SK-N-SH (cell line): ENCODE results near the gene SNX11. TPM values are rescaled to one million over a fixed set of nuclear protein-coding genes. Genes with fewer than 3 reads are reported as not detected.

Source experiments
- CTCF ChIA-PET: fragments of 300-600, 350-600 bp; formaldehyde crosslinking; extraction: SDS; loops from one replicate; lab custom pipeline; 2021; lab: Yijun Ruan, JAX
- POLR2A ChIA-PET: fragments of 350-600 bp; sonication (Branson Sonifier 250); formaldehyde crosslinking; extraction: SDS; loops from one replicate; lab custom pipeline; 2020; ENCODE audit warnings: antibody characterized with exemption, inconsistent platforms; lab: Yijun Ruan, JAX
- DNase-seq: peaks from one replicate; pipeline ENCODE4 v3.0.0; 2012
- H2AFZ ChIP-seq: fragments of 200-600 bp; sonication (generic); 2 replicates; pipeline ENCODE4 v1.8.1; 2016; ENCODE audit warnings: antibody characterized with exemption, mild to moderate bottlenecking, low read depth
- H3F3A ChIP-seq: fragments of 200-600 bp; sonication (generic); replicated peaks from 2 replicates; pipeline ENCODE3; 2016; ENCODE audit warnings: antibody characterized with exemption, mild to moderate bottlenecking; ENCODE audit not compliant: insufficient read depth
- H3K27ac ChIP-seq, 2 experiments: fragments of 200-500 bp in 1 of 2; fragments of 200-600 bp in 1 of 2; sonication (Bioruptor generic) in 1 of 2; sonication (generic), shearing (Covaris generic) in 1 of 2; 2 replicates each; pipeline versions ENCODE4 v1.5.1 to v1.6.1; 2014 to 2016; ENCODE audit warnings: low read depth in 2 of 2, inconsistent platforms in 1 of 2, low read length in 1 of 2, mild to moderate bottlenecking in 1 of 2, mixed read lengths in 1 of 2
- H3K27me3 ChIP-seq: fragments of 200-600 bp; sonication (generic), shearing (Covaris generic); 2 replicates; pipeline ENCODE4 v1.6.1; 2016; ENCODE audit warnings: mixed run types; ENCODE audit not compliant: insufficient read depth
- H3K36me3 ChIP-seq, 2 experiments: fragments of 200-500 bp in 1 of 2; fragments of 200-600 bp in 1 of 2; sonication (Bioruptor generic) in 1 of 2; sonication (generic) in 1 of 2; replicated peaks in 1 of 2; 2 replicates each; pipeline versions ENCODE3 to v1.5.1; 2014 to 2016; ENCODE audit warnings: low read length in 1 of 2, mild to moderate bottlenecking in 1 of 2; ENCODE audit not compliant: insufficient read depth in 2 of 2, control insufficient read depth in 1 of 2
- H3K4me1 ChIP-seq, 2 experiments: fragments of 200-500 bp in 1 of 2; fragments of 200-600 bp in 1 of 2; sonication (Bioruptor generic) in 1 of 2; sonication (generic), shearing (Covaris generic) in 1 of 2; 2 replicates each; pipeline versions ENCODE4 v1.5.1 to v1.6.1; 2014 to 2016; ENCODE audit warnings: low read depth in 1 of 2, low read length in 1 of 2, mixed run types in 1 of 2; ENCODE audit not compliant: insufficient read depth in 2 of 2, control insufficient read depth in 1 of 2
- H3K4me2 ChIP-seq: fragments of 200-600 bp; sonication (generic), shearing (Covaris generic); 2 replicates; pipeline ENCODE4 v1.6.1; 2017; ENCODE audit warnings: mixed run types
- H3K4me3 ChIP-seq, 2 experiments: fragments of 200-500 bp in 1 of 2; fragments of 200-600 bp in 1 of 2; sonication (Bioruptor generic) in 1 of 2; sonication (generic), shearing (Covaris generic) in 1 of 2; 2 replicates each; pipeline versions ENCODE4 v1.5.1 to v1.8.1; 2014 to 2016; ENCODE audit warnings: low read depth in 2 of 2, inconsistent platforms in 1 of 2, low read length in 1 of 2, mild to moderate bottlenecking in 1 of 2, mixed read lengths in 1 of 2, moderate library complexity in 1 of 2
- H3K79me2 ChIP-seq: fragments of 200-600 bp; sonication (generic); 2 replicates; pipeline ENCODE4 v1.8.1; 2017; ENCODE audit warnings: mild to moderate bottlenecking; ENCODE audit not compliant: insufficient read depth
- H3K9ac ChIP-seq: fragments of 200-600 bp; sonication (generic); 2 replicates; pipeline ENCODE4 v1.6.1; 2017; ENCODE audit warnings: mixed run types
- H3K9me2 ChIP-seq: fragments of 200-600 bp; sonication (generic); 2 replicates; pipeline ENCODE4 v1.6.1; 2017; ENCODE audit warnings: mixed run types
- H3K9me3 ChIP-seq: fragments of 200-600 bp; sonication (generic); 2 replicates; pipeline ENCODE4 v1.6.1; 2017; ENCODE audit warnings: mixed run types, mild to moderate bottlenecking, moderate library complexity
- H4K20me1 ChIP-seq: fragments of 200-600 bp; sonication (generic); 2 replicates; pipeline ENCODE4 v1.6.1; 2017; ENCODE audit warnings: mild to moderate bottlenecking, mixed run types; ENCODE audit not compliant: insufficient read depth
- CHD2 ChIP-seq: fragments of 150-350 bp; IDR thresholded peaks from 2 replicates; pipeline ENCODE4 v1.6.1; 2018; ENCODE audit warnings: low read length; ENCODE audit not compliant: partially characterized antibody
- EP300 ChIP-seq, 2 experiments: IDR thresholded peaks; 2 replicates each; pipeline versions ENCODE4 v1.4.0 to v1.6.1; 2012; ENCODE audit warnings: borderline replicate concordance in 1 of 2, low read depth in 1 of 2, low read length in 1 of 2
- FOSL2 ChIP-seq: IDR thresholded peaks from 2 replicates; pipeline ENCODE4 v1.4.0; 2012; ENCODE audit warnings: low read depth, mild to moderate bottlenecking, moderate library complexity, borderline replicate concordance
- FOXJ3 ChIP-seq: sonication (generic); formaldehyde crosslinking; IDR thresholded peaks from 2 replicates; pipeline ENCODE4 v1.5.1; 2020; ENCODE audit warnings: mild to moderate bottlenecking, missing genetic modification reagents
- FOXM1 ChIP-seq: IDR thresholded peaks from 2 replicates; pipeline ENCODE4 v1.4.0; 2012; ENCODE audit warnings: low read depth, mild to moderate bottlenecking
- GABPA ChIP-seq: IDR thresholded peaks from 2 replicates; pipeline ENCODE4 v1.4.0; 2012; ENCODE audit warnings: low read depth, mild to moderate bottlenecking
- GATA2 ChIP-seq: sonication (generic); formaldehyde crosslinking; IDR thresholded peaks from 2 replicates; pipeline ENCODE4 v1.5.0; 2020; ENCODE audit warnings: mild to moderate bottlenecking, missing genetic modification reagents
- JUND ChIP-seq: IDR thresholded peaks from 2 replicates; pipeline ENCODE4 v1.4.0; 2012
- MEF2A ChIP-seq: IDR thresholded peaks from 2 replicates; pipeline ENCODE4 v1.4.0; 2012; ENCODE audit warnings: low read depth, borderline replicate concordance
- MXI1 ChIP-seq: IDR thresholded peaks from 2 replicates; pipeline ENCODE4 v1.6.1; 2012; ENCODE audit warnings: mild to moderate bottlenecking, low read depth, low read length, improper control_type of control experiment
- NRF1 ChIP-seq: IDR thresholded peaks from 2 replicates; pipeline ENCODE4 v1.6.1; 2012; ENCODE audit warnings: low read depth, mild to moderate bottlenecking, low read length
- RAD21 ChIP-seq: IDR thresholded peaks from 2 replicates; pipeline ENCODE4 v1.6.1; 2012; ENCODE audit warnings: mild to moderate bottlenecking, low read length
- SMC3 ChIP-seq: IDR thresholded peaks from 2 replicates; pipeline ENCODE4 v1.6.1; 2012; ENCODE audit warnings: low read depth, low read length, improper control_type of control experiment
- TCF12 ChIP-seq: IDR thresholded peaks from 2 replicates; pipeline ENCODE4 v1.4.0; 2012
- WGBS: methylation state at CpG from one replicate; pipeline ENCODE4 v1.1.6; 2017; ENCODE audit warnings: low lambda C conversion rate; 5-methylcytosine and 5-hydroxymethylcytosine counted together
- polyA plus RNA-seq, 3 experiments: library from polyadenylated mRNA; depleted of rRNA; stranded (reverse); fragments of >200 nt; gene quantifications; 2 replicates each; pipeline ENCODE4 v1.2.3, GENCODE V29; 2012
- TF ChIP-seq, protein P1 (sequence below): IDR thresholded peaks from 2 replicates; pipeline ENCODE4; 2012
- TF ChIP-seq, protein P2 (sequence below): IDR thresholded peaks from 2 replicates; pipeline ENCODE4 v1.4.0; 2012; ENCODE audit warnings: low read depth
- TF ChIP-seq, protein P3 (sequence below): fragments of 200-600 bp; sonication (generic); IDR thresholded peaks from 2 replicates; pipeline ENCODE4 v1.6.1; 2017; ENCODE audit warnings: antibody characterized with exemption, mild to moderate bottlenecking, moderate library complexity
- TF ChIP-seq, protein P4 (sequence below): fragments of 150-350 bp; IDR thresholded peaks from 2 replicates; pipeline ENCODE4 v1.6.1; 2016; ENCODE audit warnings: mild to moderate bottlenecking, low read depth, low read length

SNX11 gene
- polyA plus RNA-seq, 1 of the 3 experiments (the other 2 are of a cell fraction): 19.0 TPM

DNA sequence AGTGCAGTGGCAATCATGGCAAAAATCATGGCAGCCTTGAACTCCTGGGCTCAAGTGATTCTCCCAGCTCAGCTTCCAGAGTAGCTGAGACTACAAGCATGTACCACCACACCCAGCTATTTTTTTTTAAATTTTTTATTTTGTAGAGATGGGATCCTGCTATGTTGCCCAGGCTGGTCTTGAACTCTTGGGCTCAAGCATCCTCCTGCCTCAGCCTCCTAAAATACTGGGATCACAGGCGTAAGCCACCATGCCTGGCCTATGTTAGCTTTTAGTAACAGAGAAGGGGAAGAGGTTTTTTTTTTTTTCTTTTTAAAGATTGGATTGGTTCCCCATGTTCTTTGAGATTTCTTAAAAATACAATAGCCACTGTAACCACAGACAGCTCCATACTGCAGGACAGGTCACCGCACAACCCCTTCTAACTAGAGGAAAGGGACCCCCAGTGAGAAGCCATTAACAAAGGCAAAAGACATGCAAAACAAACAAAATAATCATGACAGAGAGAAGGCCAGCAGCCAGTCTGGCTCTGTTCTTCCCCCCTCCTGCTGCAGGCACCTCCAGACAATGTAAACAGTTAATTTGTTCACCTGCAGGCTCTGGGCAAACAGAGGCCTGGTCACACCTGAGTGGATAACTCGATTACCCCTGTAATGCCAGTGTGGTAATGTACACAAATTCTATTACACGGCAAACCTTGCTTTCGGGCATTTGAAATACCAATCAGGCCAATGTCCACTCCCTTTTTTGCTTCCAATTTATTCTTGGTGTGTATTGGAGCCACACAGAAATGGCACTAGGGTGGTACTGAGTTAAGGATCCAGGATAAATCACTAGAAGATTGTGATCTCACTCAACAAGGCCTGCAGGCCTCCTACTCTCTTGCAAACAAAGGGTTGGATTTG lies 52.9 kb downstream of the SNX11 start:
- Histone ChIP-seq H3K79me2 (no peaks in the 10 kb centered on the region), H4K20me1 (no peaks in the 10 kb centered on the region), H3K27ac (no peak overlapping the region), H3F3A (no peaks in the 10 kb centered on the region), H2AFZ (no peak overlapping the region), H3K9ac (no peak overlapping the region), H3K36me3 (no peaks in the 10 kb centered on the region), H3K4me1 (no peaks in the 10 kb centered on the region), H3K27me3 (peaks cover 61% of the 10 kb centered on the region), H3K4me3 (no peak overlapping the region), H3K9me2 (no peaks in the 10 kb centered on the region), H3K4me2 (no peak overlapping the region), H3K9me3 (no peaks in the 10 kb centered on the region)
- TF ChIP-seq EP300 (IDR thresholded peaks at IDR 0.05; ENCODE audit: borderline replicate concordance in 1 of 2, low read depth in 1 of 2, low read length in 1 of 2): no peak
- TF ChIP-seq CHD2: no peak
- no peak for TF ChIP-seq SMC3
- TF ChIP-seq RAD21: no peak
- no peak for TF ChIP-seq FOXM1
- no peak for TF ChIP-seq FOXJ3 (CRISPR knock-in tag)
- no peak for TF ChIP-seq JUND
- no peak for TF ChIP-seq GATA2 (CRISPR knock-in tag)
- TF ChIP-seq, protein P1, sequence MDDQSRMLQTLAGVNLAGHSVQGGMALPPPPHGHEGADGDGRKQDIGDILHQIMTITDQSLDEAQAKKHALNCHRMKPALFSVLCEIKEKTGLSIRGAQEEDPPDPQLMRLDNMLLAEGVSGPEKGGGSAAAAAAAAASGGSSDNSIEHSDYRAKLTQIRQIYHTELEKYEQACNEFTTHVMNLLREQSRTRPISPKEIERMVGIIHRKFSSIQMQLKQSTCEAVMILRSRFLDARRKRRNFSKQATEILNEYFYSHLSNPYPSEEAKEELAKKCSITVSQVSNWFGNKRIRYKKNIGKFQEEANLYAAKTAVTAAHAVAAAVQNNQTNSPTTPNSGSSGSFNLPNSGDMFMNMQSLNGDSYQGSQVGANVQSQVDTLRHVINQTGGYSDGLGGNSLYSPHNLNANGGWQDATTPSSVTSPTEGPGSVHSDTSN: no peak
- WGBS: 59% methylated on average over 5 of the region's 5 CpGs
- CTCF ChIA-PET: interaction anchor here (0.7 to 2.2 kb wide), 8 partner anchors 12 to 511 kb away, joined by 3 to 8 read pairs (median 4); no protein-coding TSS in a partner anchor
- DNase-seq: no peak
- POLR2A ChIA-PET: no interaction called here

DNA sequence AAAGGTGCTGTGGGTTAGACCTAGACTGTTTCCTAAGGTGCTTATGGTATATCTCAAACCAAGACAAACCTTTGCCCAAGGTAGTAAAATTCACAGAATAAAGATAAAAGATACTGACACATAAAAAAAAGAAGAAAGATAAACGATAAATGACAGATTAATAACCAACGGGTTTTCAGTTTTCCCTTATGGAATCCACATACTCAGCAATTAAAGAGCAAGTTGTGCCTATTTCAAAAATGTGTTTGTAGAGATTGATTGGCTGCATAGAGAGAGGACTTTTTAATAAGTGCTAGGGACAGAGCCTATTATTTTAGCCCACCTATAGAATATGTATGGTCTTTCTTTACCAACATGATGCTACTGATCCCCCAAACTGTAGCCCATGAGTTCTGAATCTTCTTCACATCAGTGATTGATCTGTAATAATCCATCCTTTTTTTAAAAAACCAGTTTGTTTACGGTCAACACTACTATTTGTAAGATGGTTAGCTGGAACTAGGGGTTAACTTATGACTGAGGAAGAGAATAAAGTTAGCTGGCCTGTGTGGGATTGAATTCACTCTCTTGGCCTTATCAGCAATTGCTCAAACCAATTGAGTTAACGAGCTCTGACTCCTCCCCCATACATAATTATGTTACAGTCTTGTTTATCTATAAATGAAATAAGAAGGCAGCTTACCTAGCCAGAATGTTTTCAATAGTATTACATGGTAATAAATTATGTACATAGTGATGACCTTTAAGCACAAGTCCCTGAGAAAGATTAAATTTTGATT lies 53.8 kb downstream of the SNX11 start:
- no peak overlapping the region for H2AFZ ChIP-seq
- no peaks in the 10 kb centered on the region for H3F3A ChIP-seq
- ChIA-PET CTCF (no interaction called here), POLR2A (no interaction called here)
- WGBS: 53% methylated on average over 4 of the region's 4 CpGs
- no peak for TF ChIP-seq TCF12
- TF ChIP-seq, protein P2, sequence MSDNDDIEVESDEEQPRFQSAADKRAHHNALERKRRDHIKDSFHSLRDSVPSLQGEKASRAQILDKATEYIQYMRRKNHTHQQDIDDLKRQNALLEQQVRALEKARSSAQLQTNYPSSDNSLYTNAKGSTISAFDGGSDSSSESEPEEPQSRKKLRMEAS: no peak
- no peak for TF ChIP-seq MEF2A
- no peak for TF ChIP-seq FOSL2
- TF ChIP-seq FOXJ3 (CRISPR knock-in tag): no peak
- TF ChIP-seq NRF1: no peak
- TF ChIP-seq, protein P3, sequence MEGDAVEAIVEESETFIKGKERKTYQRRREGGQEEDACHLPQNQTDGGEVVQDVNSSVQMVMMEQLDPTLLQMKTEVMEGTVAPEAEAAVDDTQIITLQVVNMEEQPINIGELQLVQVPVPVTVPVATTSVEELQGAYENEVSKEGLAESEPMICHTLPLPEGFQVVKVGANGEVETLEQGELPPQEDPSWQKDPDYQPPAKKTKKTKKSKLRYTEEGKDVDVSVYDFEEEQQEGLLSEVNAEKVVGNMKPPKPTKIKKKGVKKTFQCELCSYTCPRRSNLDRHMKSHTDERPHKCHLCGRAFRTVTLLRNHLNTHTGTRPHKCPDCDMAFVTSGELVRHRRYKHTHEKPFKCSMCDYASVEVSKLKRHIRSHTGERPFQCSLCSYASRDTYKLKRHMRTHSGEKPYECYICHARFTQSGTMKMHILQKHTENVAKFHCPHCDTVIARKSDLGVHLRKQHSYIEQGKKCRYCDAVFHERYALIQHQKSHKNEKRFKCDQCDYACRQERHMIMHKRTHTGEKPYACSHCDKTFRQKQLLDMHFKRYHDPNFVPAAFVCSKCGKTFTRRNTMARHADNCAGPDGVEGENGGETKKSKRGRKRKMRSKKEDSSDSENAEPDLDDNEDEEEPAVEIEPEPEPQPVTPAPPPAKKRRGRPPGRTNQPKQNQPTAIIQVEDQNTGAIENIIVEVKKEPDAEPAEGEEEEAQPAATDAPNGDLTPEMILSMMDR: no peak
- TF ChIP-seq, protein P4, sequence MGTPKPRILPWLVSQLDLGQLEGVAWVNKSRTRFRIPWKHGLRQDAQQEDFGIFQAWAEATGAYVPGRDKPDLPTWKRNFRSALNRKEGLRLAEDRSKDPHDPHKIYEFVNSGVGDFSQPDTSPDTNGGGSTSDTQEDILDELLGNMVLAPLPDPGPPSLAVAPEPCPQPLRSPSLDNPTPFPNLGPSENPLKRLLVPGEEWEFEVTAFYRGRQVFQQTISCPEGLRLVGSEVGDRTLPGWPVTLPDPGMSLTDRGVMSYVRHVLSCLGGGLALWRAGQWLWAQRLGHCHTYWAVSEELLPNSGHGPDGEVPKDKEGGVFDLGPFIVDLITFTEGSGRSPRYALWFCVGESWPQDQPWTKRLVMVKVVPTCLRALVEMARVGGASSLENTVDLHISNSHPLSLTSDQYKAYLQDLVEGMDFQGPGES: no peak
- no peak for TF ChIP-seq GABPA
- TF ChIP-seq MXI1: no peak
- no peak overlapping the region for H3K27ac ChIP-seq
- no peak overlapping the region for H3K9ac ChIP-seq
- no peaks in the 10 kb centered on the region for H3K79me2 ChIP-seq
- no peaks in the 10 kb centered on the region for H3K9me2 ChIP-seq
- no peak overlapping the region for H3K4me3 ChIP-seq
- H3K4me2 ChIP-seq: no peak overlapping the region
- H3K9me3 ChIP-seq: no peaks in the 10 kb centered on the region
- H3K27me3 ChIP-seq: peaks cover 61% of the 10 kb centered on the region
- no peaks in the 10 kb centered on the region for H3K4me1 ChIP-seq
- no peaks in the 10 kb centered on the region for H3K36me3 ChIP-seq
- H4K20me1 ChIP-seq: no peaks in the 10 kb centered on the region
- no peak for DNase-seq
